Gastrocnemius medialis (tissue), 4 donors: ENCODE data around the gene LCA5.

ENCODE experiments used
- POLR2A ChIP-seq, 2 donors: fragments of 450-650 bp; IDR thresholded peaks; one replicate each; pipeline ENCODE4 v1.6.1; 2017; ENCODE audit warnings: antibody characterized with exemption in 2 of 2, mild to moderate bottlenecking in 2 of 2, moderate library complexity in 2 of 2
- TF ChIP-seq, protein P1 (sequence below), 5 experiments: fragments of 450-650 bp in 3 of 5; fragments of 200-600 bp in 2 of 5; sonication (generic) in 2 of 5; IDR thresholded peaks in 4 of 5; conservative IDR thresholded peaks in 1 of 5; 1 replicate in 4 of 5; 2 replicates in 1 of 5; pipeline ENCODE4 v1.5.1; 2016 to 2019; ENCODE audit warnings: antibody characterized with exemption in 5 of 5, mild to moderate bottlenecking in 3 of 5, moderate library complexity in 3 of 5

DNA sequence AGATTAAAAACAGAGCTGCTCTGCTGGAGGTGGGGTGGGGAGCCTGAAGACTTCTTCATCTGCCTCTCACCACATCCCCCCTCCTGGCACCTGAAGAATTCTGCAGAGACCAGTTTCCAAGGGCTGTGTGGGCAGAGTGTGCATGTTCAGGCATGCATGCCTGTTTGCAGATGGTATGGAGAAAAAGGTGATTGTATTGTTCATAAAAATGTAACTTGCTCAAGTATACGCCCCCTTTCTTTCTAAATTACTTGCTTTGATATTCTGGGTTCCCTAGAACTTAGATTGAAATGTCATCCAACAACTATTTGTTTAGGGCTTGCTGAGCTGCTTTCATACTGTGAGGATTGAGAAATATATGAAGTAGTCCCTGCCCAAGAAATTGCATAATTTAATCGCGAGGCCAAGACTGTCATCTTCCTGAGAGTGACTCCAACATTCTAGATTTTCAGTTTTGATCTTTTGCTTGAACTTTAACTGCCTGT is 83.6 kb downstream of the LCA5 start:
- TF ChIP-seq, protein P1, sequence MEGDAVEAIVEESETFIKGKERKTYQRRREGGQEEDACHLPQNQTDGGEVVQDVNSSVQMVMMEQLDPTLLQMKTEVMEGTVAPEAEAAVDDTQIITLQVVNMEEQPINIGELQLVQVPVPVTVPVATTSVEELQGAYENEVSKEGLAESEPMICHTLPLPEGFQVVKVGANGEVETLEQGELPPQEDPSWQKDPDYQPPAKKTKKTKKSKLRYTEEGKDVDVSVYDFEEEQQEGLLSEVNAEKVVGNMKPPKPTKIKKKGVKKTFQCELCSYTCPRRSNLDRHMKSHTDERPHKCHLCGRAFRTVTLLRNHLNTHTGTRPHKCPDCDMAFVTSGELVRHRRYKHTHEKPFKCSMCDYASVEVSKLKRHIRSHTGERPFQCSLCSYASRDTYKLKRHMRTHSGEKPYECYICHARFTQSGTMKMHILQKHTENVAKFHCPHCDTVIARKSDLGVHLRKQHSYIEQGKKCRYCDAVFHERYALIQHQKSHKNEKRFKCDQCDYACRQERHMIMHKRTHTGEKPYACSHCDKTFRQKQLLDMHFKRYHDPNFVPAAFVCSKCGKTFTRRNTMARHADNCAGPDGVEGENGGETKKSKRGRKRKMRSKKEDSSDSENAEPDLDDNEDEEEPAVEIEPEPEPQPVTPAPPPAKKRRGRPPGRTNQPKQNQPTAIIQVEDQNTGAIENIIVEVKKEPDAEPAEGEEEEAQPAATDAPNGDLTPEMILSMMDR (IDR thresholded peaks at IDR 0.05 in 4 of 5, conservative IDR thresholded peaks at IDR 0.05 in 1 of 5) = no peak
- no peak for TF ChIP-seq POLR2A (IDR thresholded peaks at IDR 0.05)
